HCT116 (cell line): Measurements from ENCODE around the gene CELA2B. TPM values are rescaled to one million over a fixed set of nuclear protein-coding genes. Genes with fewer than 3 reads are reported as not detected.

Experiments
- ATAC-seq: fragments of 200-7000 bp; cut with Tn5 transposase; 2 replicates; pipeline ENCODE4 v1.9.1; 2020; ENCODE audit warnings: mild to moderate bottlenecking, moderate library complexity
- BruUV-seq: library from RNA; stranded (reverse); fragments of 400-500 nt; replicated peaks from 2 replicates; lab custom pipeline; 2021; lab: Mats Ljungman, UMichigan
- CTCF ChIA-PET: fragments of 300-600 bp; sonication (Branson Sonifier 250); formaldehyde crosslinking; loops from one replicate; lab custom pipeline; 2021; ENCODE audit warnings: antibody characterized with exemption; lab: Charles Lee
- POLR2A ChIA-PET: fragments of 300-600, 350-600 bp; sonication (Branson Sonifier 250); formaldehyde crosslinking; loops from one replicate; lab custom pipeline; 2021; ENCODE audit warnings: antibody characterized with exemption; lab: Charles Lee
- RAD21 ChIA-PET, 2 experiments: fragments of 300-600 bp; sonication (Branson Sonifier 250); formaldehyde crosslinking; loops; one replicate each; lab custom pipeline; 2023; ENCODE audit warnings: low total read pairs in 2 of 2; ENCODE audit not compliant: uncharacterized antibody in 2 of 2, unreplicated experiment in 2 of 2, low non-redundant PET in 1 of 2; lab: Charles Lee
- DNase-seq: peaks from one replicate; pipeline ENCODE4 v3.0.0-alpha.2; 2010; ENCODE audit warnings: low read depth, low spot score
- H2AFZ ChIP-seq: fragments of 200-600 bp; shearing (Covaris generic), sonication (generic); 2 replicates; pipeline ENCODE4 v1.6.1; 2017; ENCODE audit warnings: low read depth, mixed run types, mixed read lengths, antibody characterized with exemption, low read length; ENCODE audit not compliant: poor library complexity, severe bottlenecking
- H3K27ac ChIP-seq: 2 replicates; pipeline ENCODE4 v1.5.1; 2012; ENCODE audit warnings: low read depth, low read length
- H3K27me3 ChIP-seq: fragments of 200-600 bp; sonication (generic); 2 replicates; pipeline ENCODE4 v1.6.1; 2016; ENCODE audit warnings: mixed run types, low read length, mixed read lengths; ENCODE audit not compliant: insufficient read depth
- H3K36me3 ChIP-seq, 2 experiments: fragments of 200-500 bp in 1 of 2; fragments of 200-600 bp in 1 of 2; sonication (Bioruptor generic) in 1 of 2; sonication (generic) in 1 of 2; 2 replicates each; pipeline versions ENCODE4 v1.5.1 to v1.6.1; 2014 to 2016; ENCODE audit warnings: low read length in 2 of 2, inconsistent platforms in 1 of 2, mixed read lengths in 1 of 2, mixed run types in 1 of 2; ENCODE audit not compliant: insufficient read depth in 2 of 2, control insufficient read depth in 1 of 2
- H3K4me1 ChIP-seq, 2 experiments: fragments of 200-600 bp in 1 of 2; sonication (generic) in 1 of 2; 2 replicates each; pipeline versions ENCODE4 v1.5.1 to v1.6.1; 2012 to 2017; ENCODE audit warnings: low read length in 2 of 2, inconsistent platforms in 1 of 2, mild to moderate bottlenecking in 1 of 2, mixed read lengths in 1 of 2, mixed run types in 1 of 2, moderate library complexity in 1 of 2; ENCODE audit not compliant: insufficient read depth in 2 of 2, control insufficient read depth in 1 of 2
- H3K4me2 ChIP-seq: fragments of 200-600 bp; sonication (generic); 2 replicates; pipeline ENCODE4 v1.6.1; 2017; ENCODE audit warnings: mixed run types, low read length, mixed read lengths
- H3K4me3 ChIP-seq, 2 experiments: fragments of 200-600 bp in 1 of 2; sonication (generic) in 1 of 2; replicated peaks in 1 of 2; 2 replicates each; pipeline ENCODE4 v1.5.1; 2011 to 2016; ENCODE audit warnings: low read length in 2 of 2, control low read depth in 1 of 2, low read depth in 1 of 2, mild to moderate bottlenecking in 1 of 2, mixed read lengths in 1 of 2, mixed run types in 1 of 2
- H3K79me2 ChIP-seq: fragments of 200-600 bp; sonication (generic); 2 replicates; pipeline ENCODE4 v1.6.1; 2017; ENCODE audit warnings: mild to moderate bottlenecking, mixed run types, low read length, moderate library complexity, mixed read lengths; ENCODE audit not compliant: insufficient read depth
- H3K9ac ChIP-seq: fragments of 200-600 bp; sonication (generic); 2 replicates; pipeline ENCODE4 v1.6.1; 2016; ENCODE audit warnings: low read length, mixed read lengths
- H3K9me2 ChIP-seq: fragments of 200-600 bp; sonication (generic), shearing (Covaris generic); 2 replicates; pipeline ENCODE4 v1.6.1; 2017; ENCODE audit warnings: mixed run types, mild to moderate bottlenecking, moderate library complexity; ENCODE audit not compliant: insufficient read depth
- H3K9me3 ChIP-seq, 2 experiments: fragments of 200-500 bp in 1 of 2; fragments of 200-600 bp in 1 of 2; sonication (Bioruptor generic) in 1 of 2; sonication (generic) in 1 of 2; 2 replicates each; pipeline ENCODE4 v1.6.1; 2014 to 2017; ENCODE audit warnings: low read length in 2 of 2, mixed read lengths in 2 of 2, inconsistent platforms in 1 of 2, low read depth in 1 of 2, mild to moderate bottlenecking in 1 of 2, mixed run types in 1 of 2, moderate library complexity in 1 of 2; ENCODE audit not compliant: control insufficient read depth in 1 of 2, insufficient read depth in 1 of 2
- H4K20me1 ChIP-seq: fragments of 200-600 bp; sonication (generic), shearing (Covaris generic); 2 replicates; pipeline ENCODE4 v1.6.1; 2017; ENCODE audit warnings: mixed run types, mild to moderate bottlenecking, moderate library complexity; ENCODE audit not compliant: insufficient read depth
- CBX3 ChIP-seq: IDR thresholded peaks from 2 replicates; pipeline ENCODE4 v1.6.1; 2012; ENCODE audit warnings: low read depth
- CEBPB ChIP-seq: IDR thresholded peaks from 2 replicates; pipeline ENCODE4 v1.6.1; 2012; ENCODE audit warnings: low read depth
- CTCF ChIP-seq, 3 experiments: fragments of 200-600 bp in 1 of 3; sonication (generic) in 1 of 3; IDR thresholded peaks in 2 of 3; conservative IDR thresholded peaks in 1 of 3; 2 replicates each; pipeline ENCODE4 v1.5.1; 2012 to 2017; ENCODE audit warnings: low read depth in 2 of 3, low read length in 2 of 3, antibody characterized with exemption in 1 of 3, borderline replicate concordance in 1 of 3, control low read depth in 1 of 3, mild to moderate bottlenecking in 1 of 3, mixed read lengths in 1 of 3, mixed run types in 1 of 3, moderate library complexity in 1 of 3; ENCODE audit not compliant: insufficient read depth in 1 of 3
- EGR1 ChIP-seq: IDR thresholded peaks from 2 replicates; pipeline ENCODE4 v1.6.1; 2012; ENCODE audit warnings: low read depth
- EZH2 ChIP-seq: fragments of 200-600 bp; sonication (generic); IDR thresholded peaks from 2 replicates; pipeline ENCODE4 v1.6.1; 2017; ENCODE audit warnings: antibody characterized with exemption, mixed run types
- EZH2phosphoT487 ChIP-seq: fragments of 200-600 bp; IDR thresholded peaks from 2 replicates; pipeline ENCODE4 v1.6.1; 2018; ENCODE audit warnings: antibody characterized with exemption, borderline replicate concordance
- FOSL1 ChIP-seq: IDR thresholded peaks from 2 replicates; pipeline ENCODE4 v1.6.1; 2012; ENCODE audit warnings: low read depth
- JUND ChIP-seq: IDR thresholded peaks from 2 replicates; pipeline ENCODE4 v1.6.1; 2012
- POLR2AphosphoS5 ChIP-seq: IDR thresholded peaks from 2 replicates; pipeline ENCODE4 v1.6.1; 2011; ENCODE audit warnings: mild to moderate bottlenecking, low read depth, low read length, moderate library complexity
- RAD21 ChIP-seq: IDR thresholded peaks from 2 replicates; pipeline ENCODE4 v1.6.1; 2012; ENCODE audit warnings: low read depth, mild to moderate bottlenecking
- REST ChIP-seq: IDR thresholded peaks from 2 replicates; pipeline ENCODE4 v1.6.1; 2012; ENCODE audit warnings: low read depth
- SP1 ChIP-seq: IDR thresholded peaks from 2 replicates; pipeline ENCODE4 v1.6.1; 2012; ENCODE audit warnings: low read depth
- SRF ChIP-seq: IDR thresholded peaks from 2 replicates; pipeline ENCODE4 v1.6.1; 2012; ENCODE audit warnings: low read depth
- TCF7L2 ChIP-seq: IDR thresholded peaks from 2 replicates; pipeline ENCODE4 v1.7.0; 2011; ENCODE audit warnings: borderline replicate concordance, inconsistent platforms; ENCODE audit not compliant: insufficient read depth, insufficient read length; ENCODE audit errors: extremely low read depth
- YY1 ChIP-seq: IDR thresholded peaks from 2 replicates; pipeline ENCODE4 v1.6.1; 2011; ENCODE audit warnings: low read length, low read depth, moderate library complexity, mild to moderate bottlenecking; ENCODE audit not compliant: insufficient replicate concordance; ENCODE audit errors: extremely low read depth
- ZFX ChIP-seq: fragments of 450-650 bp; IDR thresholded peaks from 2 replicates; pipeline ENCODE4 v1.6.1; 2017
- ZNF274 ChIP-seq: fragments of 200-500 bp; sonication (Bioruptor generic); IDR thresholded peaks from 2 replicates; pipeline ENCODE4 v1.6.1; 2014; ENCODE audit warnings: mild to moderate bottlenecking, low read depth, low read length, inconsistent platforms
- intact Hi-C: fragments of 100-400 bp; cut with micrococcal nuclease; formaldehyde crosslinking; loops from 2 replicates; pipeline ENCODE4 v1.10.0; 2022
- total RNA-seq: library from RNA; stranded (reverse); gene quantifications from one replicate; pipeline ENCODE4 v1.2.1, GENCODE V29; 2021; ENCODE audit not compliant: unreplicated experiment
- TF ChIP-seq, protein P1 (sequence below): IDR thresholded peaks from 2 replicates; pipeline ENCODE4 v1.6.1; 2012
- TF ChIP-seq, protein P2 (sequence below): IDR thresholded peaks from 2 replicates; pipeline ENCODE4 v1.6.1; 2012
- TF ChIP-seq, protein P3 (sequence below): IDR thresholded peaks from 2 replicates; pipeline ENCODE4 v1.6.1; 2011; ENCODE audit warnings: mild to moderate bottlenecking, low read length, moderate library complexity; ENCODE audit not compliant: insufficient replicate concordance; ENCODE audit errors: extremely low read depth

Gene CELA2B
- total RNA-seq, 1 experiment from 2014 or later = not detected

- CTCF ChIA-PET = no interaction called here
- Histone ChIP-seq H3K4me1 (no peaks in the 10 kb centered on the region), H3K9ac (no peak overlapping the region), H3K36me3 (no peaks in the 10 kb centered on the region), H3K4me3 (no peak overlapping the region), H3K9me3 (no peaks in the 10 kb centered on the region), H2AFZ (no peak overlapping the region), H3K79me2 (no peaks in the 10 kb centered on the region), H3K27ac (no peak overlapping the region), H3K27me3 (no peaks in the 10 kb centered on the region), H3K4me2 (no peak overlapping the region), H3K9me2 (no peaks in the 10 kb centered on the region), H4K20me1 (no peaks in the 10 kb centered on the region)
- no peak for DNase-seq
- RAD21 ChIA-PET = no interaction called here
- POLR2A ChIA-PET = no interaction called here
- no peak for TF ChIP-seq POLR2AphosphoS5
- no peak for TF ChIP-seq SRF
- no peak for TF ChIP-seq EGR1
- TF ChIP-seq CTCF (IDR thresholded peaks at IDR 0.05 in 2 of 3, conservative IDR thresholded peaks at IDR 0.05 in 1 of 3; ENCODE audit: borderline replicate concordance in 1 of 3, insufficient read depth in 1 of 3, low read depth in 2 of 3, low read length in 2 of 3) = no peak
- TF ChIP-seq EZH2 = no peak
- TF ChIP-seq, protein P1, sequence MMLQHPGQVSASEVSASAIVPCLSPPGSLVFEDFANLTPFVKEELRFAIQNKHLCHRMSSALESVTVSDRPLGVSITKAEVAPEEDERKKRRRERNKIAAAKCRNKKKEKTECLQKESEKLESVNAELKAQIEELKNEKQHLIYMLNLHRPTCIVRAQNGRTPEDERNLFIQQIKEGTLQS = no peak
- TF ChIP-seq ZFX = no peak
- TF ChIP-seq CBX3 = no peak
- no peak for TF ChIP-seq EZH2phosphoT487
- TF ChIP-seq YY1 = no peak
- TF ChIP-seq CEBPB = no peak
- TF ChIP-seq TCF7L2 = no peak
- TF ChIP-seq SP1 = no peak
- TF ChIP-seq, protein P2, sequence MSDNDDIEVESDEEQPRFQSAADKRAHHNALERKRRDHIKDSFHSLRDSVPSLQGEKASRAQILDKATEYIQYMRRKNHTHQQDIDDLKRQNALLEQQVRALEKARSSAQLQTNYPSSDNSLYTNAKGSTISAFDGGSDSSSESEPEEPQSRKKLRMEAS = no peak
- no peak for TF ChIP-seq RAD21
- TF ChIP-seq, protein P3, sequence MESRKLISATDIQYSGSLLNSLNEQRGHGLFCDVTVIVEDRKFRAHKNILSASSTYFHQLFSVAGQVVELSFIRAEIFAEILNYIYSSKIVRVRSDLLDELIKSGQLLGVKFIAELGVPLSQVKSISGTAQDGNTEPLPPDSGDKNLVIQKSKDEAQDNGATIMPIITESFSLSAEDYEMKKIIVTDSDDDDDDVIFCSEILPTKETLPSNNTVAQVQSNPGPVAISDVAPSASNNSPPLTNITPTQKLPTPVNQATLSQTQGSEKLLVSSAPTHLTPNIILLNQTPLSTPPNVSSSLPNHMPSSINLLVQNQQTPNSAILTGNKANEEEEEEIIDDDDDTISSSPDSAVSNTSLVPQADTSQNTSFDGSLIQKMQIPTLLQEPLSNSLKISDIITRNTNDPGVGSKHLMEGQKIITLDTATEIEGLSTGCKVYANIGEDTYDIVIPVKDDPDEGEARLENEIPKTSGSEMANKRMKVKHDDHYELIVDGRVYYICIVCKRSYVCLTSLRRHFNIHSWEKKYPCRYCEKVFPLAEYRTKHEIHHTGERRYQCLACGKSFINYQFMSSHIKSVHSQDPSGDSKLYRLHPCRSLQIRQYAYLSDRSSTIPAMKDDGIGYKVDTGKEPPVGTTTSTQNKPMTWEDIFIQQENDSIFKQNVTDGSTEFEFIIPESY = no peak
- TF ChIP-seq JUND = no peak
- no peak for TF ChIP-seq REST
- no peak for TF ChIP-seq FOSL1
- no peak for TF ChIP-seq ZNF274
- no TSS peak for BruUV-seq
- intact Hi-C loops = no loop called here
- no peak for ATAC-seq
Measured at GRCh38 chr1:15508700-15509487, 33.0 kb downstream of the CELA2B start.
